Breast epithelium (tissue), 3 donors: ENCODE results near the gene C9orf85.
"Not testable (repeated sequence)": the region's sequence is repeated elsewhere in the genome, so short reads cannot be mapped to it uniquely, and the experiment has no call there.

ENCODE experiments used
- POLR2A ChIP-seq: fragments of 450-650 bp; IDR thresholded peaks from one replicate; pipeline ENCODE4 v1.6.1; 2016; ENCODE audit warnings: antibody characterized with exemption, mild to moderate bottlenecking, moderate library complexity
- POLR2AphosphoS5 ChIP-seq, 3 donors: sonication (generic); formaldehyde crosslinking; IDR thresholded peaks; one replicate each; pipeline ENCODE4 v1.6.1; 2017; ENCODE audit warnings: antibody characterized with exemption in 3 of 3
- TF ChIP-seq, protein P1 (sequence below), 3 donors: fragments of 450-650 bp; IDR thresholded peaks; one replicate each; pipeline ENCODE4 v1.5.1; 2016 to 2017; ENCODE audit warnings: antibody characterized with exemption in 3 of 3, mild to moderate bottlenecking in 3 of 3, moderate library complexity in 3 of 3

DNA sequence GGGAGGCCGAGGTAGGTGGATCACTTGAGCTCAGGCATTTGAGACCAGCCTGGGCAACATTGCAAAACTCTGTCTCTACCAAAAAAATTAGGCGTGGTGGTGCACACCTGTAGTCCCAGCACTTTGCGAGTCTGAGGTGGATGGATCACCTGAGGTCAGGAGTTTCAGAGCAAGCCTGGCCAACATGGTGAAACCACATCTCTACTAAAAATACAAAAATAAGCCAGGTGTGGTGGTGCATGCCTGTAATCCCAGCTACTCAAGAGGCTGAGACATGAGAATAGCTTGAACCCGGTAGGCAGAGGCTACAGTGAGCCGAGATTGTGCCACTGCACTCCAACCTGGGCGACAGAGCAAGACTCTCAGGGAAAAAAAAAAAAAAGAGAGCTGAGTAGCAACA lies 12.7 kb upstream of the C9orf85 start:
- TF ChIP-seq, protein P1, sequence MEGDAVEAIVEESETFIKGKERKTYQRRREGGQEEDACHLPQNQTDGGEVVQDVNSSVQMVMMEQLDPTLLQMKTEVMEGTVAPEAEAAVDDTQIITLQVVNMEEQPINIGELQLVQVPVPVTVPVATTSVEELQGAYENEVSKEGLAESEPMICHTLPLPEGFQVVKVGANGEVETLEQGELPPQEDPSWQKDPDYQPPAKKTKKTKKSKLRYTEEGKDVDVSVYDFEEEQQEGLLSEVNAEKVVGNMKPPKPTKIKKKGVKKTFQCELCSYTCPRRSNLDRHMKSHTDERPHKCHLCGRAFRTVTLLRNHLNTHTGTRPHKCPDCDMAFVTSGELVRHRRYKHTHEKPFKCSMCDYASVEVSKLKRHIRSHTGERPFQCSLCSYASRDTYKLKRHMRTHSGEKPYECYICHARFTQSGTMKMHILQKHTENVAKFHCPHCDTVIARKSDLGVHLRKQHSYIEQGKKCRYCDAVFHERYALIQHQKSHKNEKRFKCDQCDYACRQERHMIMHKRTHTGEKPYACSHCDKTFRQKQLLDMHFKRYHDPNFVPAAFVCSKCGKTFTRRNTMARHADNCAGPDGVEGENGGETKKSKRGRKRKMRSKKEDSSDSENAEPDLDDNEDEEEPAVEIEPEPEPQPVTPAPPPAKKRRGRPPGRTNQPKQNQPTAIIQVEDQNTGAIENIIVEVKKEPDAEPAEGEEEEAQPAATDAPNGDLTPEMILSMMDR (IDR thresholded peaks at IDR 0.05), result not testable (repeated sequence)
- not testable (repeated sequence) for TF ChIP-seq POLR2A; POLR2AphosphoS5 (IDR thresholded peaks at IDR 0.05)
